ENCODE results near the gene NME5. TPM values are rescaled to one million over a fixed set of nuclear protein-coding genes. Genes with fewer than 3 reads are reported as not detected.

NME5 gene
- total and polyA plus RNA-seq, 2 of the 13 experiments (the other 11 are each of a cell fraction or from before 2014, with no cell fraction given): 0.18 TPM; not detected in 1

DNA sequence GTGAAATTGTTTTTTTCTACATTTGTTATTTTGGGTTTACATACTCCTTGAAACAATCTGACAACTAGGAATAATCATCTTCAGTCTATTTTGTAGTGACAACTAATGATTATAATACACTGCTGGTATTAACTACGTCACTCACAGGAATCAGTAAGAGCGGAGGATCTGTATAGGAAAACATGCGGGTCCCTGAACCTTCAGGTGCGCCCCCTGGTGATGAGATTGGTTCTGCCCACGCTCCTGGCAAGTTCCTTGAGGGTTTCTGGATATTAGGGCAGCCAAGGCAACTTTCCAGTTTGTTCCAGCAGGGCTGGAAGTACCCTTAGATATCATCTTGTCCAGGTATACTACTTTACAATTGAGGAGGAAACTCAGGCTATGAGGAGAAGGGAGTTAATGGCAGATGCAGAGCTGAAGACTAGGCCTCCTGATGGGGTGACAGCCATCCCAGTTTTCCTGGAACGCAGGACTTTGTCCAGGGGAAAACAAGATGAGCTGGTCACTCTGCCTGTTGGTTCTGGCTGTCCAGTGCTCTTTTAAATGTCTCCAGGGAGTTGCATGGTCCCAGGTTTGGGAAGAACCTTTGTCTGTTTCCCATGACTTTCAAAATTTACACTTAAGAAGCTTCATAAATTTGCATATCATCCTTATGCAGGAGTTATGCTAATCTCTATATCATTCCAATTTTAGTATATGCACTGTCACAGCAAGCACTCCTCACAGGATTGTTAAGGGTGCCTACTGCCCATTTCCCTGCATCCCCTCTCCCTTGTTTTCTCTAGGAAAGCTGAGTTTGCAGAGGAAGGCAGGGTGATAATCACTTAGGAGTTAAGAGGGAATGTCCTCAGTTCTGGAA, 70.3 kb downstream of the NME5 start (continued):
- no peak for TF ChIP-seq SNRNP70 (IDR thresholded peaks at IDR 0.05; ENCODE audit: low read depth, low read length)
- no peak for TF ChIP-seq ZIK1 (CRISPR knock-in tag; IDR thresholded peaks at IDR 0.05; ENCODE audit: borderline replicate concordance, low read depth)
- TF ChIP-seq ZNF746 (CRISPR knock-in tag; IDR thresholded peaks at IDR 0.05): no peak
- 0 out of 2 replicates have a peak, but pooled peaks have one; percentile 36 for TF ChIP-seq SMAD3 (CRISPR knock-in tag; IDR thresholded peaks at IDR 0.05)
- TF ChIP-seq, protein P1, sequence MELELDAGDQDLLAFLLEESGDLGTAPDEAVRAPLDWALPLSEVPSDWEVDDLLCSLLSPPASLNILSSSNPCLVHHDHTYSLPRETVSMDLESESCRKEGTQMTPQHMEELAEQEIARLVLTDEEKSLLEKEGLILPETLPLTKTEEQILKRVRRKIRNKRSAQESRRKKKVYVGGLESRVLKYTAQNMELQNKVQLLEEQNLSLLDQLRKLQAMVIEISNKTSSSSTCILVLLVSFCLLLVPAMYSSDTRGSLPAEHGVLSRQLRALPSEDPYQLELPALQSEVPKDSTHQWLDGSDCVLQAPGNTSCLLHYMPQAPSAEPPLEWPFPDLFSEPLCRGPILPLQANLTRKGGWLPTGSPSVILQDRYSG (CRISPR knock-in tag; IDR thresholded peaks at IDR 0.05): no peak
- no peak for TF ChIP-seq ZNF552 (CRISPR knock-in tag; IDR thresholded peaks at IDR 0.05; ENCODE audit: borderline replicate concordance)
- TF ChIP-seq JUND (CRISPR knock-in tag; IDR thresholded peaks at IDR 0.05): no peak
- TF ChIP-seq, protein P2, sequence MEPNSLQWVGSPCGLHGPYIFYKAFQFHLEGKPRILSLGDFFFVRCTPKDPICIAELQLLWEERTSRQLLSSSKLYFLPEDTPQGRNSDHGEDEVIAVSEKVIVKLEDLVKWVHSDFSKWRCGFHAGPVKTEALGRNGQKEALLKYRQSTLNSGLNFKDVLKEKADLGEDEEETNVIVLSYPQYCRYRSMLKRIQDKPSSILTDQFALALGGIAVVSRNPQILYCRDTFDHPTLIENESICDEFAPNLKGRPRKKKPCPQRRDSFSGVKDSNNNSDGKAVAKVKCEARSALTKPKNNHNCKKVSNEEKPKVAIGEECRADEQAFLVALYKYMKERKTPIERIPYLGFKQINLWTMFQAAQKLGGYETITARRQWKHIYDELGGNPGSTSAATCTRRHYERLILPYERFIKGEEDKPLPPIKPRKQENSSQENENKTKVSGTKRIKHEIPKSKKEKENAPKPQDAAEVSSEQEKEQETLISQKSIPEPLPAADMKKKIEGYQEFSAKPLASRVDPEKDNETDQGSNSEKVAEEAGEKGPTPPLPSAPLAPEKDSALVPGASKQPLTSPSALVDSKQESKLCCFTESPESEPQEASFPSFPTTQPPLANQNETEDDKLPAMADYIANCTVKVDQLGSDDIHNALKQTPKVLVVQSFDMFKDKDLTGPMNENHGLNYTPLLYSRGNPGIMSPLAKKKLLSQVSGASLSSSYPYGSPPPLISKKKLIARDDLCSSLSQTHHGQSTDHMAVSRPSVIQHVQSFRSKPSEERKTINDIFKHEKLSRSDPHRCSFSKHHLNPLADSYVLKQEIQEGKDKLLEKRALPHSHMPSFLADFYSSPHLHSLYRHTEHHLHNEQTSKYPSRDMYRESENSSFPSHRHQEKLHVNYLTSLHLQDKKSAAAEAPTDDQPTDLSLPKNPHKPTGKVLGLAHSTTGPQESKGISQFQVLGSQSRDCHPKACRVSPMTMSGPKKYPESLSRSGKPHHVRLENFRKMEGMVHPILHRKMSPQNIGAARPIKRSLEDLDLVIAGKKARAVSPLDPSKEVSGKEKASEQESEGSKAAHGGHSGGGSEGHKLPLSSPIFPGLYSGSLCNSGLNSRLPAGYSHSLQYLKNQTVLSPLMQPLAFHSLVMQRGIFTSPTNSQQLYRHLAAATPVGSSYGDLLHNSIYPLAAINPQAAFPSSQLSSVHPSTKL (CRISPR knock-in tag; IDR thresholded peaks at IDR 0.05): peak; percentile 19; the same call in 1 of the 2 replicates
- no peak for TF ChIP-seq UBTF (CRISPR knock-in tag; IDR thresholded peaks at IDR 0.05)
- TF ChIP-seq ZKSCAN1 (IDR thresholded peaks at IDR 0.05; ENCODE audit: low read length): no peak
- no peak for TF ChIP-seq TRAFD1 (CRISPR knock-in tag; IDR thresholded peaks at IDR 0.05; ENCODE audit: borderline replicate concordance)
- TF ChIP-seq NR2F6 (IDR thresholded peaks at IDR 0.05): no peak
- no peak for TF ChIP-seq NR2F6 (CRISPR knock-in tag; IDR thresholded peaks at IDR 0.05)
- no peak for TF ChIP-seq SAP130 (CRISPR knock-in tag; IDR thresholded peaks at IDR 0.05; ENCODE audit: low read depth)
- TF ChIP-seq HNRNPUL1 (IDR thresholded peaks at IDR 0.05; ENCODE audit: low read depth, low read length): no peak
- no peak for TF ChIP-seq ZNF777 (CRISPR knock-in tag; IDR thresholded peaks at IDR 0.05)
- TF ChIP-seq PHF8 (CRISPR knock-in tag; IDR thresholded peaks at IDR 0.05): no peak
- TF ChIP-seq CEBPB (IDR thresholded peaks at IDR 0.05; ENCODE audit: borderline replicate concordance, low read depth, low read length): no peak
- no peak for TF ChIP-seq CENPT (CRISPR knock-in tag; IDR thresholded peaks at IDR 0.05; ENCODE audit: low read depth)
- TF ChIP-seq ONECUT2 (CRISPR knock-in tag; IDR thresholded peaks at IDR 0.05): no peak
- TF ChIP-seq ZBTB21 (CRISPR knock-in tag; IDR thresholded peaks at IDR 0.05): no peak
- TF ChIP-seq ZNF790 (CRISPR knock-in tag; IDR thresholded peaks at IDR 0.05; ENCODE audit: borderline replicate concordance): no peak
- no peak for TF ChIP-seq NCOA2 (CRISPR knock-in tag; IDR thresholded peaks at IDR 0.05)
